ENCODE data around the gene LRRTM3. TPM values are rescaled to one million over a fixed set of nuclear protein-coding genes. Genes with fewer than 3 reads are reported as not detected.

LRRTM3 gene
- total RNA-seq, 1 donor from 2014 or later: not detected

DNA sequence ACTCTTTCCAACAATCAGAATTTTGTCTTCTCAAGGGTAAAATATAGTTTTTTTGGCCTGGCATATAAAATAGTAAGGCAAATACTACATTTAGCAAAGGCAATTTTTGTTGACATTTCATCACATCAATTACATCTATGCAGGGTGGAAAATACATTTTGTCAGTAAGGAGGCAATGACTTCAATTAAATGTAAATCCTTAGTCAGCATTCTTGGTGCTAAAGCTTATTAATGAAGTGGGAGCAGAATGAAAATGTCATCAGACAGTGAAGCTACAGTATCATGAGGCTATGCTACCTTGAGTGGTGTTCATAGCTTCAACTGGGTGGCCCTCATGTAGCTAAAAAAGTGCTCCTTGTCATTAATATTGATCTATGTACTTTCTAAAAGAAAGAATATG, 8.9 kb downstream of the LRRTM3 start:
- no peak overlapping the region for H3K4me3 ChIP-seq (ENCODE audit: low read depth, low read length)
- TF ChIP-seq, protein P1, sequence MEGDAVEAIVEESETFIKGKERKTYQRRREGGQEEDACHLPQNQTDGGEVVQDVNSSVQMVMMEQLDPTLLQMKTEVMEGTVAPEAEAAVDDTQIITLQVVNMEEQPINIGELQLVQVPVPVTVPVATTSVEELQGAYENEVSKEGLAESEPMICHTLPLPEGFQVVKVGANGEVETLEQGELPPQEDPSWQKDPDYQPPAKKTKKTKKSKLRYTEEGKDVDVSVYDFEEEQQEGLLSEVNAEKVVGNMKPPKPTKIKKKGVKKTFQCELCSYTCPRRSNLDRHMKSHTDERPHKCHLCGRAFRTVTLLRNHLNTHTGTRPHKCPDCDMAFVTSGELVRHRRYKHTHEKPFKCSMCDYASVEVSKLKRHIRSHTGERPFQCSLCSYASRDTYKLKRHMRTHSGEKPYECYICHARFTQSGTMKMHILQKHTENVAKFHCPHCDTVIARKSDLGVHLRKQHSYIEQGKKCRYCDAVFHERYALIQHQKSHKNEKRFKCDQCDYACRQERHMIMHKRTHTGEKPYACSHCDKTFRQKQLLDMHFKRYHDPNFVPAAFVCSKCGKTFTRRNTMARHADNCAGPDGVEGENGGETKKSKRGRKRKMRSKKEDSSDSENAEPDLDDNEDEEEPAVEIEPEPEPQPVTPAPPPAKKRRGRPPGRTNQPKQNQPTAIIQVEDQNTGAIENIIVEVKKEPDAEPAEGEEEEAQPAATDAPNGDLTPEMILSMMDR (IDR thresholded peaks at IDR 0.05; ENCODE audit: insufficient read depth, low read length, poor library complexity, severe bottlenecking): no peak
- DNase-seq (ENCODE audit: low read depth): no peak
- no peaks in the 10 kb centered on the region for H3K27me3 ChIP-seq (ENCODE audit: control insufficient read depth, insufficient read depth, low read length)
- H3K36me3 ChIP-seq (ENCODE audit: control insufficient read depth, insufficient read depth, low read length): no peaks in the 10 kb centered on the region

DNA sequence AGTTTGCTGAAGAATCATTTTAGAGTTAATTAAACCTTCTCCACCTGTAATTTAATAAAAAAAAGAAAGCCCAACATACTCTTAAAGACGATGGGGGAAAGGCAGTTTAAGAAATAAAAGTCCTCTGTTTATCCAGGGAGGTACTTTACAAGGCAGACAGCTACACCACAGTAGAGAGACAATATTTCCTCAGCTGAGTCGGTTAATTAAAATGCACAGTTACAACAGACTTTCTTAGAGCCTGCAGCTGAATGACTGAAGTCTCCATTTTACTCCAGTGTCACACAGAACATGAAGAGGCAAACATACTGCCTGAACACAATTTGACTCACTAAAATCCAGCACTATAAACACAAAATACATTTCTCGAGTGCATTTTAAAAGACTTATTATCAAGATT, 15.1 kb downstream of the LRRTM3 start:
- Histone ChIP-seq H3K4me3 (ENCODE audit: low read depth, low read length) (no peak overlapping the region), H3K27me3 (ENCODE audit: control insufficient read depth, insufficient read depth, low read length) (no peaks in the 10 kb centered on the region), H3K36me3 (ENCODE audit: control insufficient read depth, insufficient read depth, low read length) (no peaks in the 10 kb centered on the region)
- TF ChIP-seq, protein P1 (IDR thresholded peaks at IDR 0.05; ENCODE audit: insufficient read depth, low read length, poor library complexity, severe bottlenecking): no peak
- no peak for DNase-seq (ENCODE audit: low read depth)

DNA sequence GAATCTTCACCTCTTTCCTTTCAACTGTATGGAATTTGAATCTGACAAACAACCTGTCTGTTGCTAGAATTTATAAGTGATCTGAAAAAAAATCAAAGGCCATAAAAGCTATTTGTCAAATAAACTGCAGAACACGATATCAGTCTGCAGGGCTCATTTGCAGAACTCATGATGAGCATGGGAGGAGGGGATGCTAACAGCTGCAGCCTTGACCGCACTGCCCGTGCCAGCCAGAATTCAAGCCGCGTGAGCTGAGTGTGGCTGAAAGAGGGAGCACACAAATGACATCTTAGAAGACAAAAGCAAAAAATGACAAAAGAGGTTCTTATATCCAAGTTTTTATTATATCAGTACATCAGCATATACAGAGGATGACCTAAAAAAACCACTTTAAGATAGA, 15.7 kb downstream of the LRRTM3 start:
- H3K36me3 ChIP-seq (ENCODE audit: control insufficient read depth, insufficient read depth, low read length): no peaks in the 10 kb centered on the region
- H3K27me3 ChIP-seq (ENCODE audit: control insufficient read depth, insufficient read depth, low read length): no peaks in the 10 kb centered on the region
- no peak overlapping the region for H3K4me3 ChIP-seq (ENCODE audit: low read depth, low read length)
- no peak for DNase-seq (ENCODE audit: low read depth)
- TF ChIP-seq, protein P1 (IDR thresholded peaks at IDR 0.05; ENCODE audit: insufficient read depth, low read length, poor library complexity, severe bottlenecking): no peak

DNA sequence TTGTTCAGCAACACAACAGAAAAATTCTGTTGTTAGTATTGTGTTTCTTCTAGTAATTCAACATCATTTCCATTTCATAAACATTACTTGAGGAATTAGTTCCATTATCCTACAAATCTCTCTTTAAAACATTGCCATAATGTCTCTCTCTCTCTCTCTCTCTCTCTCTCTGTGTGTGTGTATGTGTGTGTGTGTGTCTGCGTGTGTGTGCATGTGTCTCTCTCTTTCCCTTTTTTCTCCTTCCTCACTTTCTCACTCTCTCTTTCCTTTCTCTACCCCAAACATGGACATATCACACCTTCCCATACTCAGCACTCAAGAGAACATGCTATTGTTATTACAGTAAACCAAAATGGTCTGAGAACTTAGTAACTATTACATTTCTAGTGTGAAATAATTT, 16.6 kb downstream of the LRRTM3 start:
- no peaks in the 10 kb centered on the region for H3K27me3 ChIP-seq (ENCODE audit: control insufficient read depth, insufficient read depth, low read length)
- DNase-seq (ENCODE audit: low read depth): no peak
- no peak overlapping the region for H3K4me3 ChIP-seq (ENCODE audit: low read depth, low read length)
- TF ChIP-seq, protein P1 (IDR thresholded peaks at IDR 0.05; ENCODE audit: insufficient read depth, low read length, poor library complexity, severe bottlenecking): no peak
- no peaks in the 10 kb centered on the region for H3K36me3 ChIP-seq (ENCODE audit: control insufficient read depth, insufficient read depth, low read length)

DNA sequence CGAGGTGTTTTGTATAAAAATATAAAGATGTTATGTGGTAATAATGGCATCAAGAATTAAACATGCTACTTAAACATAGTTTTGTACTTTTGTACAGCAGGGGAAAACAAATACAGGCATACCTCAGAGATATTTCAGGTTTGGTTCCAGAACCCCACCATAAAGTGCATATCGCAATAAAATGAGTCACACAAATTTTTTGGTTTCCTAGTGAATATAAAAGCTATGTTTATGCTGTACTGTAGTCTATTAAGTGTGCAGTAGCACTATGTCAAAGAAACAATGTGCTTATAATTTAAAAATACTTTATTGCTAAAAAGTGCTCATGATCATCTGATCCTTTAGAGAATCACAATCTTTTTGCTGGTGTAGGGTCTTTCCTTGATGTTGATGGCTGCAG, 17.8 kb downstream of the LRRTM3 start:
- H3K36me3 ChIP-seq (ENCODE audit: control insufficient read depth, insufficient read depth, low read length): no peaks in the 10 kb centered on the region
- no peak overlapping the region for H3K4me3 ChIP-seq (ENCODE audit: low read depth, low read length)
- TF ChIP-seq, protein P1 (IDR thresholded peaks at IDR 0.05; ENCODE audit: insufficient read depth, low read length, poor library complexity, severe bottlenecking): no peak
- H3K27me3 ChIP-seq (ENCODE audit: control insufficient read depth, insufficient read depth, low read length): no peaks in the 10 kb centered on the region
- no peak for DNase-seq (ENCODE audit: low read depth)

DNA sequence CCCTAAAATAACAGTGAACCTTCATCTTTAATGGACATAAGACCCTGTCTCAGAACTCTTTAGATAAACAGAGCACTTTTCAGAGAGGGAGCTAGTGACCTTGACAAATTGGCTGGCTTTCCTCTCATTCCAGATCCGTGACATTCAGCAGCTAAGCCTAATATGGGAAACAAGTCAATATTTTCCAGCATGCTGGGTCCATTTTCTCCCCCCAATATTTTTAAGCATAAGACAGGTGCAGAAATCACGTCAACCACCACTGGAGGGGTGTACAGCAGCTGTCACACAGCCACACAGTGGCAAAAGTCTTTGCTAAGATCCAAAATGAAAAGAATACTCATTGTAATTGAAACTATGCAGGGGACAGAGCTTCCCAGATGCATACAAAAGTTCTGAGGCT, 26.1 kb downstream of the LRRTM3 start:
- TF ChIP-seq, protein P1 (IDR thresholded peaks at IDR 0.05; ENCODE audit: insufficient read depth, low read length, poor library complexity, severe bottlenecking): no peak
- no peak overlapping the region for H3K4me3 ChIP-seq (ENCODE audit: low read depth, low read length)
- H3K36me3 ChIP-seq (ENCODE audit: control insufficient read depth, insufficient read depth, low read length): no peaks in the 10 kb centered on the region
- no peaks in the 10 kb centered on the region for H3K27me3 ChIP-seq (ENCODE audit: control insufficient read depth, insufficient read depth, low read length)
- DNase-seq (ENCODE audit: low read depth): no peak
